K562 (cell line): ENCODE results near the gene HMSD. TPM values are rescaled to one million over a fixed set of nuclear protein-coding genes. Genes with fewer than 3 reads are reported as not detected.

Experiments
- ATAC-seq: fragments of 200-7000 bp; cut with Tn5 transposase; 3 replicates; pipeline ENCODE4 v1.9.1; 2020; ENCODE audit warnings: moderate library complexity
- BruUV-seq: library from RNA; stranded (reverse); fragments of 400-500 nt; replicated peaks from 2 replicates; lab custom pipeline; 2021; lab: Mats Ljungman, UMichigan
- CTCF ChIA-PET: fragments of 300-600 bp; formaldehyde crosslinking; extraction: SDS; loops from one replicate; lab custom pipeline; 2021; ENCODE audit warnings: low intra/inter-chr PET ratio; lab: Yijun Ruan, JAX
- POLR2A ChIA-PET: fragments of 300-600, 350-650 bp; sonication (Branson Sonifier 250); formaldehyde crosslinking; extraction: SDS; loops from one replicate; lab custom pipeline; 2021; ENCODE audit warnings: antibody characterized with exemption, inconsistent platforms; lab: Yijun Ruan, JAX
- DNase-seq, 4 experiments: peaks; one replicate each; pipeline versions ENCODE4 v3.0.0 to v3.0.0-alpha.2; 2011 to 2018; ENCODE audit warnings: low spot score in 3 of 4, mixed read lengths in 3 of 4; ENCODE audit errors: extremely low read depth in 1 of 4
- FAIRE-seq: peaks from 2 replicates; lab custom pipeline; 2011; peaks lifted over from hg19 to GRCh38; lab: Jason Lieb, UNC
- H2AFZ ChIP-seq: 2 replicates; pipeline ENCODE4 v1.6.0; 2011; ENCODE audit warnings: low read depth, low read length, control low read depth, inconsistent platforms
- H3K27ac ChIP-seq: fragments of 200-600 bp; 3 replicates; pipeline ENCODE4 v1.8.0; 2011; ENCODE audit warnings: low read depth, mild to moderate bottlenecking, control low read depth, inconsistent platforms, low read length, moderate library complexity, mixed read lengths; ENCODE audit errors: extremely low read depth
- H3K27me3 ChIP-seq, 2 experiments: fragments of 300-600 bp in 1 of 2; 2 replicates in 1 of 2; 3 replicates in 1 of 2; pipeline versions ENCODE4 v1.6.0 to v1.8.0; 2011; ENCODE audit warnings: inconsistent platforms in 2 of 2, low read length in 2 of 2, mild to moderate bottlenecking in 1 of 2, mixed read lengths in 1 of 2, moderate library complexity in 1 of 2; ENCODE audit not compliant: control insufficient read depth in 2 of 2, insufficient read depth in 2 of 2
- H3K36me3 ChIP-seq: fragments of 300-600 bp; 3 replicates; pipeline ENCODE4 v1.8.0; 2011; ENCODE audit warnings: mild to moderate bottlenecking, low read length, inconsistent platforms; ENCODE audit not compliant: control insufficient read depth, insufficient read depth
- H3K4me1 ChIP-seq, 2 experiments: fragments of 200-600 bp in 1 of 2; replicated peaks in 1 of 2; 2 replicates in 1 of 2; 3 replicates in 1 of 2; pipeline versions ENCODE4 v1.5.1 to v1.8.0; 2011; ENCODE audit warnings: inconsistent platforms in 2 of 2, low read length in 2 of 2, mild to moderate bottlenecking in 1 of 2, mixed read lengths in 1 of 2, moderate library complexity in 1 of 2; ENCODE audit not compliant: control insufficient read depth in 2 of 2, insufficient read depth in 2 of 2
- H3K4me2 ChIP-seq: 2 replicates; pipeline ENCODE4 v1.6.1; 2011; ENCODE audit warnings: low read length, control low read depth, inconsistent platforms, mixed read lengths; ENCODE audit not compliant: insufficient read depth
- H3K4me3 ChIP-seq: fragments of 200-600 bp; sonication (generic), shearing (Covaris generic); 2 replicates; pipeline ENCODE4 v1.5.1; 2016; ENCODE audit warnings: control low read depth, inconsistent platforms
- H3K79me2 ChIP-seq: fragments of 200-600 bp; 3 replicates; pipeline ENCODE4 v1.8.0; 2011; ENCODE audit warnings: low read length, inconsistent platforms; ENCODE audit not compliant: control insufficient read depth, insufficient read depth
- H3K9ac ChIP-seq, 2 experiments: 2 replicates each; pipeline versions ENCODE4 v1.6.0 to v1.6.1; 2011; ENCODE audit warnings: low read depth in 2 of 2, low read length in 2 of 2, control low read depth in 1 of 2, inconsistent platforms in 1 of 2, mild to moderate bottlenecking in 1 of 2, mixed read lengths in 1 of 2; ENCODE audit not compliant: insufficient read depth in 1 of 2
- H3K9me1 ChIP-seq: one replicate; pipeline ENCODE4 v1.6.0; 2011; ENCODE audit warnings: inconsistent platforms, mild to moderate bottlenecking, low read length, moderate library complexity; ENCODE audit not compliant: control insufficient read depth, insufficient read depth
- H3K9me3 ChIP-seq: replicated peaks from 2 replicates; pipeline ENCODE4 v1.5.1; 2011; ENCODE audit warnings: low read depth, low read length, inconsistent platforms; ENCODE audit not compliant: control insufficient read depth, insufficient read depth
- H4K20me1 ChIP-seq: replicated peaks from 2 replicates; pipeline ENCODE4 v1.6.1; 2011; ENCODE audit warnings: low read length, inconsistent platforms, mixed read lengths; ENCODE audit not compliant: control insufficient read depth, insufficient read depth
- BACH1 ChIP-seq: fragments of 200-800 bp; sonication (Bioruptor generic); IDR thresholded peaks from 2 replicates; pipeline ENCODE4 v1.6.1; 2016; ENCODE audit warnings: missing genetic modification characterization, missing compliant biosample characterization
- CHCHD3 ChIP-seq: fragments of 250-450 bp; sonication (Bioruptor Pico); IDR thresholded peaks from 2 replicates; pipeline ENCODE4 v2.1.2; 2022; ENCODE audit warnings: mild to moderate bottlenecking
- CTBP1 ChIP-seq: fragments of 450-650 bp; IDR thresholded peaks from 2 replicates; pipeline ENCODE4 v1.6.1; 2016; ENCODE audit warnings: borderline replicate concordance
- MECOM ChIP-seq: fragments of 250-450 bp; sonication (Bioruptor Pico); IDR thresholded peaks from 2 replicates; pipeline ENCODE4 v1.8.0; 2022; ENCODE audit warnings: inconsistent platforms
- NR2C1 ChIP-seq, 2 experiments: fragments of 450-650 bp; IDR thresholded peaks; 2 replicates each; pipeline ENCODE4 v1.6.1; 2017; ENCODE audit warnings: mild to moderate bottlenecking in 2 of 2, antibody characterized with exemption in 1 of 2, inconsistent platforms in 1 of 2, missing compliant biosample characterization in 1 of 2, missing genetic modification characterization in 1 of 2
- RAD51 ChIP-seq: fragments of 450-650 bp; IDR thresholded peaks from 2 replicates; pipeline ENCODE4 v1.7.1; 2016; ENCODE audit warnings: low read depth, mild to moderate bottlenecking, borderline replicate concordance
- RBM22 ChIP-seq: fragments of 200-400 bp; formaldehyde crosslinking; IDR thresholded peaks from 2 replicates; pipeline ENCODE4 v1.6.1; 2018; ENCODE audit warnings: low read length, low read depth; ENCODE audit not compliant: poor library complexity, severe bottlenecking
- SIN3B ChIP-seq: fragments of 450-650 bp; IDR thresholded peaks from 2 replicates; pipeline ENCODE4 v1.6.1; 2017; ENCODE audit warnings: low read depth, mild to moderate bottlenecking, moderate library complexity
- SLC30A9 ChIP-seq: fragments of 250-450 bp; sonication (Bioruptor Pico); IDR thresholded peaks from 2 replicates; pipeline ENCODE4 v1.8.0; 2022; ENCODE audit warnings: mild to moderate bottlenecking, moderate library complexity
- STAG1 ChIP-seq: sonication (generic); formaldehyde crosslinking; IDR thresholded peaks from 2 replicates; pipeline ENCODE4 v1.5.0; 2020; ENCODE audit warnings: missing genetic modification reagents, borderline replicate concordance
- TBP ChIP-seq: optimal IDR thresholded peaks from 2 replicates; pipeline ENCODE3; 2011; ENCODE audit warnings: low read depth, low read length, improper control_type of control experiment
- TRIM24 ChIP-seq, 2 experiments: fragments of 450-650 bp; IDR thresholded peaks; 2 replicates each; pipeline ENCODE4 v1.6.1; 2016
- ZNF282 ChIP-seq: sonication (generic); formaldehyde crosslinking; IDR thresholded peaks from 2 replicates; pipeline ENCODE4 v1.8.1; 2023; ENCODE audit warnings: missing genetic modification reagents
- ZNF354B ChIP-seq: fragments of 250-450 bp; sonication (Bioruptor Pico); IDR thresholded peaks from 2 replicates; pipeline ENCODE4 v1.4.0; 2020
- ZNF41 ChIP-seq: fragments of 250-450 bp; sonication (Bioruptor Pico); conservative IDR thresholded peaks from 2 replicates; pipeline ENCODE4 v1.4.0; 2020; ENCODE audit warnings: mild to moderate bottlenecking
- ZNF780A ChIP-seq: fragments of 250-450 bp; sonication (Bioruptor Pico); IDR thresholded peaks from 2 replicates; pipeline ENCODE4 v1.5.0; 2021; ENCODE audit warnings: mild to moderate bottlenecking
- WGBS: fragments of 100-300 bp; shearing (Covaris generic); methylation state at CpG from one replicate; pipeline ENCODE4 v1.1.6; 2016; ENCODE audit warnings: low coverage, mixed read lengths; ENCODE audit not compliant: insufficient coverage; ENCODE audit errors: missing lambda C conversion rate; 5-methylcytosine and 5-hydroxymethylcytosine counted together
- in situ Hi-C: fragments of 300-500 bp; cut with MboI; formaldehyde crosslinking; loops from 4 replicates; pipeline ENCODE4 v1.15.0; 2018; ENCODE audit warnings: inconsistent platforms, mixed read lengths
- intact Hi-C: fragments of 100-400 bp; cut with micrococcal nuclease; formaldehyde crosslinking; loops from 2 replicates; pipeline ENCODE4 v1.14.2; 2022
- polyA plus RNA-seq, 8 experiments: library from polyadenylated mRNA; depleted of rRNA in 4 of 8; stranded (reverse) in 5 of 8; unstranded in 3 of 8; fragments of >200 nt; fragmentation: Nextera tagmentation in 2 of 8; fragmentation: Illumina TruSeq in 1 of 8; extraction: Ambion mirVana in 2 of 8; extraction: Trizol in 1 of 8; gene quantifications; 2 replicates each; pipeline versions ENCODE4 v1.2.1 to v1.2.3, GENCODE V29; 2011 to 2014; ENCODE audit warnings: inconsistent platforms in 1 of 8, missing spikeins in 1 of 8
- total RNA-seq, 7 experiments: library from RNA; depleted of rRNA in 6 of 7; stranded (reverse); fragments of >200 nt in 6 of 7; fragmentation: Illumina TruSeq in 2 of 7; extraction: Trizol in 2 of 7; gene quantifications; 2 replicates each; pipeline versions ENCODE4 v1.2.1 to v1.2.3, GENCODE V29; 2011 to 2021; ENCODE audit warnings: low replicate concordance in 1 of 7
- TF ChIP-seq, protein P1 (sequence below), 2 experiments: fragments of 450-650 bp in 1 of 2; sonication (generic) in 1 of 2; formaldehyde crosslinking in 1 of 2; IDR thresholded peaks in 1 of 2; conservative IDR thresholded peaks in 1 of 2; 2 replicates each; pipeline versions ENCODE4 v1.6.1 to v1.8.1; 2016 to 2023; ENCODE audit warnings: mild to moderate bottlenecking in 2 of 2, moderate library complexity in 2 of 2, inconsistent platforms in 1 of 2, missing genetic modification reagents in 1 of 2
- TF ChIP-seq, protein P2 (sequence below): fragments of 250-450 bp; sonication (Bioruptor Pico); IDR thresholded peaks from 2 replicates; pipeline ENCODE4 v1.4.0; 2020; ENCODE audit warnings: mild to moderate bottlenecking, moderate library complexity, borderline replicate concordance
- TF ChIP-seq, protein P3 (sequence below): sonication (generic); formaldehyde crosslinking; IDR thresholded peaks from 2 replicates; pipeline ENCODE4 v1.8.1; 2022; ENCODE audit warnings: missing genetic modification reagents

HMSD gene
- total and polyA plus RNA-seq, 9 of the 15 experiments (the other 6 are each of a cell fraction or from before 2014, with no cell fraction given): 0.18 to 0.39 (median 0.33) TPM; not detected in 6

DNA sequence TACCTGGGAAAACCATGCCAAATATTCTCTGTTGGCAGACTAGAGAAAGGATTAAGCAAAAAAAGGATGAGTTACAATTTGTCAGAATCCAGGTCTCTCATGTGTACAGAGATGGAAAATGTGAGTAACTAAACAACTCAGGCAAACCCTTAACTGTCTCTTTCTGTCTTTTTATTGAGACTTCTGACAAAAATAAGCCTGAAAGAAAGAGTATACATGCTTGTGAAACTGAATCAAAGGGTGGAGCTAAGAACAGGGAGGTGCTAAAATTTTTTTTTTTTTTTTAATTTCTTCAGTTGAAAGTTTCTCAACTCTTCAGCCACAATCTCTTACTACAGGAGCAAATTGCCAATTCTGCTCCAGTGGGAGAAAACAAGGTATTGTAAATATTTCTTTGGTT is 41.4 kb upstream of the HMSD start, which contains the start of gene SERPINB10 (continued):
- TF ChIP-seq CHCHD3 (CRISPR knock-in tag): no peak
- TF ChIP-seq SLC30A9: no peak
- TF ChIP-seq, protein P1, sequence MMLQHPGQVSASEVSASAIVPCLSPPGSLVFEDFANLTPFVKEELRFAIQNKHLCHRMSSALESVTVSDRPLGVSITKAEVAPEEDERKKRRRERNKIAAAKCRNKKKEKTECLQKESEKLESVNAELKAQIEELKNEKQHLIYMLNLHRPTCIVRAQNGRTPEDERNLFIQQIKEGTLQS (IDR thresholded peaks at IDR 0.05): no peak
- TF ChIP-seq, protein P1 (CRISPR knock-in tag; conservative IDR thresholded peaks at IDR 0.05): no peak

DNA sequence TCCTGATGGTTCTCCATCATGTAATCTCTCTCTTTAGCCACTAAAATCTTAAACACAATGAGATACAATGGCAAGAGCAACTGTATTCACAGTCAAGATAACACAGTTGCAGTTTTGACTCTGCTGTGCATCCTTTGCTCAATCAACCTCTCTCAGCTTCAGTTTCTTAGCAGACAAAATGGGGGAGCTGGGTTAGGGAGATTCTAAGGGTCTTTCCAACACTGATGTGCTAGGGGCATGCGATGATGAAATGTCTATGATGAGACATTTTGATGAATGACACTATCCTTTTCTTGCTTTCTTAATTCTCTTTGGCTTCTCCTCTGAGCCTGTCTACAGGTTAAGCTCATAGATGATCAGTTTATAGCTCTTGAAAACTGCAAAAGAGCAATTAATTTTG is 40.2 kb upstream of the HMSD start:
- intact Hi-C loops (no loop called here), in situ Hi-C loops (no loop called here)
- Histone ChIP-seq H3K4me1 (no peaks in the 10 kb centered on the region), H3K4me2 (no peak overlapping the region), H3K9me3 (no peaks in the 10 kb centered on the region), H4K20me1 (no peaks in the 10 kb centered on the region), H3K9me1 (no peaks in the 10 kb centered on the region), H3K36me3 (no peaks in the 10 kb centered on the region), H3K79me2 (no peaks in the 10 kb centered on the region), H3K9ac (no peak overlapping the region), H3K27ac (no peak overlapping the region), H3K4me3 (no peak overlapping the region), H2AFZ (no peak overlapping the region), H3K27me3 (no peaks in the 10 kb centered on the region)
- ATAC-seq (no peak), FAIRE-seq (no peak), DNase-seq (no peak)
- 0% methylated on average over 1 of the region's 1 CpG for WGBS
- CTCF ChIA-PET: no interaction called here
- POLR2A ChIA-PET: no interaction called here
- BruUV-seq: no TSS peak
- no peak for TF ChIP-seq CTBP1
- TF ChIP-seq STAG1: no peak
- TF ChIP-seq NR2C1 (IDR thresholded peaks at IDR 0.05): no peak
- TF ChIP-seq NR2C1 (tag; IDR thresholded peaks at IDR 0.05): no peak
- TF ChIP-seq RBM22: no peak
- TF ChIP-seq, protein P2, sequence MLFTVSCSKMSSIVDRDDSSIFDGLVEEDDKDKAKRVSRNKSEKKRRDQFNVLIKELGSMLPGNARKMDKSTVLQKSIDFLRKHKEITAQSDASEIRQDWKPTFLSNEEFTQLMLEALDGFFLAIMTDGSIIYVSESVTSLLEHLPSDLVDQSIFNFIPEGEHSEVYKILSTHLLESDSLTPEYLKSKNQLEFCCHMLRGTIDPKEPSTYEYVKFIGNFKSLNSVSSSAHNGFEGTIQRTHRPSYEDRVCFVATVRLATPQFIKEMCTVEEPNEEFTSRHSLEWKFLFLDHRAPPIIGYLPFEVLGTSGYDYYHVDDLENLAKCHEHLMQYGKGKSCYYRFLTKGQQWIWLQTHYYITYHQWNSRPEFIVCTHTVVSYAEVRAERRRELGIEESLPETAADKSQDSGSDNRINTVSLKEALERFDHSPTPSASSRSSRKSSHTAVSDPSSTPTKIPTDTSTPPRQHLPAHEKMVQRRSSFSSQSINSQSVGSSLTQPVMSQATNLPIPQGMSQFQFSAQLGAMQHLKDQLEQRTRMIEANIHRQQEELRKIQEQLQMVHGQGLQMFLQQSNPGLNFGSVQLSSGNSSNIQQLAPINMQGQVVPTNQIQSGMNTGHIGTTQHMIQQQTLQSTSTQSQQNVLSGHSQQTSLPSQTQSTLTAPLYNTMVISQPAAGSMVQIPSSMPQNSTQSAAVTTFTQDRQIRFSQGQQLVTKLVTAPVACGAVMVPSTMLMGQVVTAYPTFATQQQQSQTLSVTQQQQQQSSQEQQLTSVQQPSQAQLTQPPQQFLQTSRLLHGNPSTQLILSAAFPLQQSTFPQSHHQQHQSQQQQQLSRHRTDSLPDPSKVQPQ (CRISPR knock-in tag): no peak
- no peak for TF ChIP-seq ZNF354B (CRISPR knock-in tag)
- no peak for TF ChIP-seq ZNF282 (CRISPR knock-in tag)
- no peak for TF ChIP-seq TRIM24 (IDR thresholded peaks at IDR 0.05)
- TF ChIP-seq SIN3B: no peak
- TF ChIP-seq BACH1 (tag): no peak
- TF ChIP-seq, protein P3, sequence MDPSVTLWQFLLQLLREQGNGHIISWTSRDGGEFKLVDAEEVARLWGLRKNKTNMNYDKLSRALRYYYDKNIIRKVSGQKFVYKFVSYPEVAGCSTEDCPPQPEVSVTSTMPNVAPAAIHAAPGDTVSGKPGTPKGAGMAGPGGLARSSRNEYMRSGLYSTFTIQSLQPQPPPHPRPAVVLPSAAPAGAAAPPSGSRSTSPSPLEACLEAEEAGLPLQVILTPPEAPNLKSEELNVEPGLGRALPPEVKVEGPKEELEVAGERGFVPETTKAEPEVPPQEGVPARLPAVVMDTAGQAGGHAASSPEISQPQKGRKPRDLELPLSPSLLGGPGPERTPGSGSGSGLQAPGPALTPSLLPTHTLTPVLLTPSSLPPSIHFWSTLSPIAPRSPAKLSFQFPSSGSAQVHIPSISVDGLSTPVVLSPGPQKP (CRISPR knock-in tag): no peak
- TF ChIP-seq MECOM: no peak
- no peak for TF ChIP-seq RAD51
- no peak for TF ChIP-seq ZNF41 (CRISPR knock-in tag)
- no peak for TF ChIP-seq ZNF780A (CRISPR knock-in tag)
- no peak for TF ChIP-seq TBP
